ENCODE results near the gene IGF2BP1. TPM values are rescaled to one million over a fixed set of nuclear protein-coding genes. Genes with fewer than 3 reads are reported as not detected.

IGF2BP1 gene
- polyA plus RNA-seq, 1 donor from 2014 or later: 13.0 TPM

DNA sequence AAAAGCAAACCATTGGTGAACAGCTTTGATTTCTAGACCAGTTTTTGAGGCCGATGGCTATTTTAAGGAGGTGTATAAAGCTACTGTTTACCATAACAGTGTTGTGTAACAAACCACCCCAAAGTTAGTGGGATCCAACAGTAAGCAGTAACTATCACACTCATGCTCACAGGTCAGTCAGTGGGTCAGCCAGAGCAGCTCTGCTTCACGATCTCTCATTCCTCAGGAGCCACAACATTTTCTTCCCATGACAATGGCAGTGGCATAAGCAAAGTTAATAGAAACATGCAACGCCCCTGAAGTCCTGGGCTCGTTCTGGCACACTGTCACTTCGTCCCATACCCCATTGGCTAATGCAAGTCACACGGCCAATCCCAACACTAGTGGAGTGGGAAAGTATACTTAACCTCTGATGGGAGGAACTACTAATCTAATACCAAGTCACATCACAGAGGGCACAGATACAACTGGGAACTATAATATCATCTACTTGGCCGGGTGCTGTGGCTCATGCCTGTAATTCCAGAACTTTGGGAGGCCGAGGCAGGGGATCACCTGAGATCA is 107.4 kb downstream of the IGF2BP1 start:
- Histone ChIP-seq H3K36me3 (ENCODE audit: insufficient read depth, low read length) (no peaks in the 10 kb centered on the region), H3K9me2 (ENCODE audit: insufficient read depth, low read length) (no peaks in the 10 kb centered on the region), H3K9ac (ENCODE audit: low read length) (no peak overlapping the region), H3K4me2 (ENCODE audit: low read length) (no peak overlapping the region), H4K20me1 (ENCODE audit: insufficient read depth) (no peaks in the 10 kb centered on the region), H3K9me3 (ENCODE audit: low read length) (no peaks in the 10 kb centered on the region), H3F3A (ENCODE audit: insufficient read depth, low read length, poor library complexity, severe bottlenecking) (no peaks in the 10 kb centered on the region), H3K79me2 (replicated peaks; ENCODE audit: insufficient read depth, low read length) (no peaks in the 10 kb centered on the region), H3K27me3 (ENCODE audit: insufficient read depth, low read depth, low read length) (no peaks in the 10 kb centered on the region), H3K4me3 (ENCODE audit: low read length) (no peak overlapping the region), H3K27ac (ENCODE audit: low read length) (no peak overlapping the region), H2AFZ (ENCODE audit: low read depth, low read length) (no peak overlapping the region)
- TF ChIP-seq EZH2 (IDR thresholded peaks at IDR 0.05; ENCODE audit: borderline replicate concordance, insufficient read depth, low read length, poor library complexity, severe bottlenecking) (no peak), TAF1 (IDR thresholded peaks at IDR 0.05; ENCODE audit: low read depth) (no peak), POLR2AphosphoS5 (IDR thresholded peaks at IDR 0.05) (no peak), SMC3 (conservative IDR thresholded peaks at IDR 0.05; ENCODE audit: poor library complexity) (no peak), RAD21 (conservative IDR thresholded peaks at IDR 0.05) (no peak), EP300 (conservative IDR thresholded peaks at IDR 0.05; ENCODE audit: poor library complexity, severe bottlenecking) (no peak), MXI1 (conservative IDR thresholded peaks at IDR 0.05; ENCODE audit: poor library complexity, severe bottlenecking) (no peak)
- TF ChIP-seq, protein P1, sequence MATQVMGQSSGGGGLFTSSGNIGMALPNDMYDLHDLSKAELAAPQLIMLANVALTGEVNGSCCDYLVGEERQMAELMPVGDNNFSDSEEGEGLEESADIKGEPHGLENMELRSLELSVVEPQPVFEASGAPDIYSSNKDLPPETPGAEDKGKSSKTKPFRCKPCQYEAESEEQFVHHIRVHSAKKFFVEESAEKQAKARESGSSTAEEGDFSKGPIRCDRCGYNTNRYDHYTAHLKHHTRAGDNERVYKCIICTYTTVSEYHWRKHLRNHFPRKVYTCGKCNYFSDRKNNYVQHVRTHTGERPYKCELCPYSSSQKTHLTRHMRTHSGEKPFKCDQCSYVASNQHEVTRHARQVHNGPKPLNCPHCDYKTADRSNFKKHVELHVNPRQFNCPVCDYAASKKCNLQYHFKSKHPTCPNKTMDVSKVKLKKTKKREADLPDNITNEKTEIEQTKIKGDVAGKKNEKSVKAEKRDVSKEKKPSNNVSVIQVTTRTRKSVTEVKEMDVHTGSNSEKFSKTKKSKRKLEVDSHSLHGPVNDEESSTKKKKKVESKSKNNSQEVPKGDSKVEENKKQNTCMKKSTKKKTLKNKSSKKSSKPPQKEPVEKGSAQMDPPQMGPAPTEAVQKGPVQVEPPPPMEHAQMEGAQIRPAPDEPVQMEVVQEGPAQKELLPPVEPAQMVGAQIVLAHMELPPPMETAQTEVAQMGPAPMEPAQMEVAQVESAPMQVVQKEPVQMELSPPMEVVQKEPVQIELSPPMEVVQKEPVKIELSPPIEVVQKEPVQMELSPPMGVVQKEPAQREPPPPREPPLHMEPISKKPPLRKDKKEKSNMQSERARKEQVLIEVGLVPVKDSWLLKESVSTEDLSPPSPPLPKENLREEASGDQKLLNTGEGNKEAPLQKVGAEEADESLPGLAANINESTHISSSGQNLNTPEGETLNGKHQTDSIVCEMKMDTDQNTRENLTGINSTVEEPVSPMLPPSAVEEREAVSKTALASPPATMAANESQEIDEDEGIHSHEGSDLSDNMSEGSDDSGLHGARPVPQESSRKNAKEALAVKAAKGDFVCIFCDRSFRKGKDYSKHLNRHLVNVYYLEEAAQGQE (IDR thresholded peaks at IDR 0.05; ENCODE audit: borderline replicate concordance): no peak
- TF ChIP-seq, protein P2, sequence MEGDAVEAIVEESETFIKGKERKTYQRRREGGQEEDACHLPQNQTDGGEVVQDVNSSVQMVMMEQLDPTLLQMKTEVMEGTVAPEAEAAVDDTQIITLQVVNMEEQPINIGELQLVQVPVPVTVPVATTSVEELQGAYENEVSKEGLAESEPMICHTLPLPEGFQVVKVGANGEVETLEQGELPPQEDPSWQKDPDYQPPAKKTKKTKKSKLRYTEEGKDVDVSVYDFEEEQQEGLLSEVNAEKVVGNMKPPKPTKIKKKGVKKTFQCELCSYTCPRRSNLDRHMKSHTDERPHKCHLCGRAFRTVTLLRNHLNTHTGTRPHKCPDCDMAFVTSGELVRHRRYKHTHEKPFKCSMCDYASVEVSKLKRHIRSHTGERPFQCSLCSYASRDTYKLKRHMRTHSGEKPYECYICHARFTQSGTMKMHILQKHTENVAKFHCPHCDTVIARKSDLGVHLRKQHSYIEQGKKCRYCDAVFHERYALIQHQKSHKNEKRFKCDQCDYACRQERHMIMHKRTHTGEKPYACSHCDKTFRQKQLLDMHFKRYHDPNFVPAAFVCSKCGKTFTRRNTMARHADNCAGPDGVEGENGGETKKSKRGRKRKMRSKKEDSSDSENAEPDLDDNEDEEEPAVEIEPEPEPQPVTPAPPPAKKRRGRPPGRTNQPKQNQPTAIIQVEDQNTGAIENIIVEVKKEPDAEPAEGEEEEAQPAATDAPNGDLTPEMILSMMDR (IDR thresholded peaks at IDR 0.05; ENCODE audit: poor library complexity, severe bottlenecking): no peak

Small RNAs within 50 kb of the gene (small RNA-seq; reads per million reads assigned to genes)
- gene RF00017 (0 reads per million in 3 experiments), gene RF01210 (0 reads per million in 3 experiments), gene RNU1-42P (0.66 to 43.7 (median 0.74) reads per million in 3 experiments), gene RNU6-826P (0.46 to 11.2 (median 2.0) reads per million in 3 experiments)

Other genes with a start within 250 kb of the IGF2BP1 start
- not detected in 2 replicates for gene TTLL6, start 180.2 kb upstream of the IGF2BP1 start, polyA plus RNA-seq
- gene CALCOCO2, start 166.3 kb upstream of the IGF2BP1 start, polyA plus RNA-seq: 4.5 and 16.1 TPM in 2 replicates
- 286 and 331 TPM in 2 replicates for gene ATP5MC1, start 104.6 kb upstream of the IGF2BP1 start, polyA plus RNA-seq
- 53.3 and 70.3 TPM in 2 replicates for gene UBE2Z, start 89.0 kb upstream of the IGF2BP1 start, polyA plus RNA-seq
- 171 and 223 TPM in 2 replicates for gene SNF8, start 52.5 kb upstream of the IGF2BP1 start, polyA plus RNA-seq
- gene GIP, start 28.8 kb upstream of the IGF2BP1 start, polyA plus RNA-seq: not detected in 2 replicates
- gene B4GALNT2, start 135.4 kb downstream of the IGF2BP1 start, polyA plus RNA-seq: not detected in 2 replicates
- gene GNGT2, start 213.2 kb downstream of the IGF2BP1 start, polyA plus RNA-seq: not detected in 2 replicates
- not detected in 2 replicates for gene ABI3, start 213.3 kb downstream of the IGF2BP1 start, polyA plus RNA-seq
- gene PHOSPHO1, start 233.4 kb downstream of the IGF2BP1 start, polyA plus RNA-seq: not detected in 2 replicates

All from neural cell (in vitro differentiated cells).